Central memory CD4-positive, alpha-beta T cell (primary cell): ENCODE measurements around the gene KTI12.
"Not testable (repeated sequence)": the region's sequence is repeated elsewhere in the genome, so short reads cannot be mapped to it uniquely, and the experiment has no call there.

Source experiments
- DNase-seq: peaks from one replicate; pipeline ENCODE4 v3.0.0; 2022
- total RNA-seq, 3 experiments: gene quantifications; one replicate each; lab custom pipeline; 2026; lab: John Stamatoyannopoulos, UW

Gene KTI12
- total RNA-seq, result 6.9 to 11.3 (median 7.1) reads per million in 3 experiments

- peak; percentile 89 for DNase-seq
Measured at GRCh38 chr1:52033190-52034049, at the start of gene KTI12. Gene KTI12, minus strand, starts transcription at chr1:52033810. Its CDS starts 49 bp downstream, at chr1:52033761.

- no peak for DNase-seq
Measured at GRCh38 chr1:52080014-52080415, 46.4 kb upstream of the KTI12 start.

- DNase-seq, result not testable (repeated sequence)
Measured at GRCh38 chr1:52077277-52077676, 43.7 kb upstream of the KTI12 start.

- DNase-seq, result no peak
Measured at GRCh38 chr1:52072291-52072690, 38.7 kb upstream of the KTI12 start.

GRCh38 chr1:52070704-52071103, 37.1 kb upstream of the KTI12 start:
- no peak for DNase-seq

- no peak for DNase-seq
Measured at GRCh38 chr1:52063192-52063591, 29.6 kb upstream of the KTI12 start.

- no peak for DNase-seq
Measured at GRCh38 chr1:52060822-52061221, 27.2 kb upstream of the KTI12 start.

- no peak for DNase-seq
Measured at GRCh38 chr1:52059888-52060287, 26.3 kb upstream of the KTI12 start.

- no peak for DNase-seq
Measured at GRCh38 chr1:52059321-52059720, 25.7 kb upstream of the KTI12 start.

- DNase-seq, result no peak
Measured at GRCh38 chr1:52057876-52058415, 24.3 kb upstream of the KTI12 start.

GRCh38 chr1:52057255-52057654, 23.6 kb upstream of the KTI12 start:
- DNase-seq, result no peak

- DNase-seq, result no peak
Measured at GRCh38 chr1:52056937-52057231, 23.3 kb upstream of the KTI12 start.

GRCh38 chr1:52056163-52056936, 22.7 kb upstream of the KTI12 start, which contains the start of gene BTF3L4:
Gene BTF3L4, plus strand, starts transcription at chr1:52056295. Its CDS starts 3,553 bp downstream, at chr1:52059848.
- peak; percentile 91 for DNase-seq

- DNase-seq, result no peak
Measured at GRCh38 chr1:52055866-52056162, 22.2 kb upstream of the KTI12 start.

- peak; percentile 69 for DNase-seq
Measured at GRCh38 chr1:52055066-52055865, 21.7 kb upstream of the KTI12 start, which contains the start of gene TXNDC12. Gene TXNDC12, minus strand, starts transcription at chr1:52055191. Its CDS starts 95 bp downstream, at chr1:52055096.

GRCh38 chr1:52054496-52055065, 21.0 kb upstream of the KTI12 start:
- DNase-seq, result no peak

- no peak for DNase-seq
Measured at GRCh38 chr1:52053862-52054261, 20.3 kb upstream of the KTI12 start.

GRCh38 chr1:52049337-52049736, 15.7 kb upstream of the KTI12 start:
- not testable (repeated sequence) for DNase-seq

GRCh38 chr1:52045666-52046195, 12.1 kb upstream of the KTI12 start:
- DNase-seq, result not testable (repeated sequence)

GRCh38 chr1:52045236-52045635, 11.6 kb upstream of the KTI12 start:
- DNase-seq, result no peak

GRCh38 chr1:52041551-52042185, 8.1 kb upstream of the KTI12 start:
- DNase-seq, result no peak

- DNase-seq, result no peak
Measured at GRCh38 chr1:52037909-52038308, 4.3 kb upstream of the KTI12 start.
